AG09319 (cell line): ENCODE data around the gene DDOST.

ENCODE experiments used
- DNase-seq: peaks from one replicate; pipeline ENCODE4 v3.0.0-alpha.2; 2010; ENCODE audit warnings: low read depth; ENCODE audit errors: extremely low read depth
- TF ChIP-seq, protein P1 (sequence below): IDR thresholded peaks from 2 replicates; pipeline ENCODE4 v1.5.1; 2011; ENCODE audit warnings: low read depth, mild to moderate bottlenecking, inconsistent platforms, low read length, moderate library complexity

The DDOST gene

DNA sequence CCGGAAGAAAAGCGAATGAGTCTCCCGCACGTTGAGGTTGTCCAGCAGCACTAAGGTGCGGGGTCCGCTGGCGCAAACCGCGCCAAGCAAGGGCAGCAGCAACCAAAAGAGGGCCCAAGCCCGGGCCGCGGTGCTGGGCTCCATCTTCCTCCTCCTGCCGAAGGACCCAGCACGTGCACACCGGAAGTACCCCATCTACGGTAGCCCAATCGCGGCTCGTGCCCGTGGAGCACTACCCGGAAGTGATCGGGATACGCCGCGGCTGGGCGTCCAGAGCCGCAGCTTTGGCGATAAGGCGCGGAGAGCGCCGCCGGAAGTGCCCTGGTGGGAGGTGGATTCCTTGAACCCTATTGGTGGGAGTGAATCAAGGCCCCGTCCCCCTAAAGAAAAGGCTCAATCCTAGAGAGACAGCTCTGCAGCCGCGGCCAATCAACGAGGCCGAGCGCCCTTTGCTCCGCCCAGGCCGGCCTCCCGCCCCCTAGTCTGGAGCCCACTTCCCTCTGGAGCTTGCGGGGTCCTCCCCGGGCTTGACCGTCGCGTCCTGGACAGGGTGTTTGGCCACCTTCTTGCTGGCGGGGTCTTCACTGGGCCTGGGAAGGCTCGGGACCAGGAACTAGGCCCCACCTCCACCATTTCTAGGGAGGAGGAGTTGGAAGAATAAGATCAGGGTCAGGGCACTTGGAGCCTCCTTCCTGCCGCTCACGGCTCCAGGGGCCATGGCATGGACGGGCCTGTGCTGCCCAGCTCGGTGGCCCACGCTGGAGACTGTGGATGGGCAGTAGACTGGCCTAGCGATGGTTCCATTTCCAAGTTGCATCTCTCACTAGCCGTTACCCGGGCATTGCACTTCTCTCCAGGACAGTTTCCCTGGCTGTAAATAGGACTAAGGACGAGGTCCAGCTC is at the start of gene DDOST:
DDOST (minus strand) TSS at position 163 of the 903 bp plus-strand sequence; CDS start at position 144, 19 bp downstream.
- peak; percentile 91 for DNase-seq
- TF ChIP-seq, protein P1, sequence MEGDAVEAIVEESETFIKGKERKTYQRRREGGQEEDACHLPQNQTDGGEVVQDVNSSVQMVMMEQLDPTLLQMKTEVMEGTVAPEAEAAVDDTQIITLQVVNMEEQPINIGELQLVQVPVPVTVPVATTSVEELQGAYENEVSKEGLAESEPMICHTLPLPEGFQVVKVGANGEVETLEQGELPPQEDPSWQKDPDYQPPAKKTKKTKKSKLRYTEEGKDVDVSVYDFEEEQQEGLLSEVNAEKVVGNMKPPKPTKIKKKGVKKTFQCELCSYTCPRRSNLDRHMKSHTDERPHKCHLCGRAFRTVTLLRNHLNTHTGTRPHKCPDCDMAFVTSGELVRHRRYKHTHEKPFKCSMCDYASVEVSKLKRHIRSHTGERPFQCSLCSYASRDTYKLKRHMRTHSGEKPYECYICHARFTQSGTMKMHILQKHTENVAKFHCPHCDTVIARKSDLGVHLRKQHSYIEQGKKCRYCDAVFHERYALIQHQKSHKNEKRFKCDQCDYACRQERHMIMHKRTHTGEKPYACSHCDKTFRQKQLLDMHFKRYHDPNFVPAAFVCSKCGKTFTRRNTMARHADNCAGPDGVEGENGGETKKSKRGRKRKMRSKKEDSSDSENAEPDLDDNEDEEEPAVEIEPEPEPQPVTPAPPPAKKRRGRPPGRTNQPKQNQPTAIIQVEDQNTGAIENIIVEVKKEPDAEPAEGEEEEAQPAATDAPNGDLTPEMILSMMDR = peak; percentile 51

DNA sequence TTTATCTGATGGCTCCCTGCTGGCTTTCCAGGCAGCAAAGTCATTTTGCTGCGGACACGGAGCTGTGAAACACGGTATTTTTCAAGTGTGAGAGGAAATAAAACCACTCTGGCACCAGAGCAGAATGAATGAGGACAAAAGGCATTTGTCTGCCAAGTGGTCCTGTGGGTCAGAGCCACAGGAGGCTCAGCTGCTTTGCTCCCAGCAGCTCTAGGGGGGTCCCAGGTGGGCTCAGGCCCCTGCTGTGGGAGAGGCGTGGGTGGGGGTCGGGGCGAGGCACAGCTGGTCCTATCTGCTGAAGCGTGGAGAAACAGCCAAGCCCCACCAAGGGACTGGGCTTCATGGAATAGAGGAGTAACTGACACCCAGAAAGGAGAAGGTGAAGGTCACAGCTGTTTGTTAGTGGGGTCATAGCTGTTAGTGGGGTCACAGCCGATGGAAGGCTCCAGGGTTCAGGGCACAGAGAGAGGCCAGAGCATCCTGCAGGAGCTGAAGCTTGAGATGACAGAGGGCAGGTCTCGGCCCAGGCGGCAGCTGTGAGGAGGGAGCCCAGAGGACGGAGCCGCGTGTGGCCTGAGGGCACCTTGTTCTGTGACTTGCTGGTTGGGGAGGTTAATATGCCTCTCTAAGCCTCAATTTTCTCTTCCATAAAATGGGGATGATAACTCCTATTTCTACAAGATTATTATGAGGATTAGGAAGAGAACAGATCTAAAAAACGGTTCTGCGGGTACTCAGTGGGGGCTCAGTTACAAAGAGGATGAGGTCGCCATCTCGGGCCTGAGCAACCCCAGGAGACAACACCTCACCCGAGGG is 49.5 kb upstream of the DDOST start:
- TF ChIP-seq, protein P1 = no peak
- no peak for DNase-seq

DNA sequence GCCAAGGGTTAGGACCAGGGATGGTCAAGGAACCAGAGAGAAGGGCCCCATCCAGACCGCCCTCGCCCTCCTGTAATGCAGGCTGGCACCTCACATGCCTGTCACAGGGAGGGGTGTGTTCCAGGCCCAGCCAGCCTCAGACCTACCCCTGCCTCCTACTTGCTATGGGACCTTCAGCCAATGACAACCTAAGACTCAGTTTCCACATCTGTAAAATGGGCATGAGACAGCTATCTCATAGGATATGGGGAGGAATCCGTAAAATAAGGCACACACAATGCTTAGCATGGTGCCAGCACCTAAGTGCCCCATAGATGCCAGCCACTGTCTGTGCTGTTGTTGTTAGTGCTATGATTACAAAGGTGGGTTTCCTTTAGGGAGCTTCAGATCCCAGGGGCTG is 48.7 kb upstream of the DDOST start:
- no peak for DNase-seq
- TF ChIP-seq, protein P1 = no peak

DNA sequence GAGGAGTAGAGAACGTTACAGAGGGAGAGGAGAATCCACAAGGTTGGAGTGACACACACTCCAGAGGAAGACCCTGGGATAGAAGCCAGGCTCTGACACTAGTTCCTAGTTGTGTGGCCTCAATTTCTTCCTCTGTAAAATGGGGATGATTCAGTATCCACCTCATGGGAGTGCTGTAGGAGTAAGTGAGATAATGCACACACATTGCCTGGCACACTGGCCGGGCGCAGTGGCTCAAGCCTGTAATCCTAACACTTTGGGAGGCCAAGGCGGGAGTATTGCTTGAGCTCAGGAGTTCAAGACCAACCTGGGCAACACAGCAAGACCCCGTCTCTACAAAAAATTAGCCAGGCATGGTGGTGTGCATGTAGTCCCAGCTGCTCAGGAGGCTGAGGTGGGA is 47.7 kb upstream of the DDOST start:
- TF ChIP-seq, protein P1 = no peak
- no peak for DNase-seq

DNA sequence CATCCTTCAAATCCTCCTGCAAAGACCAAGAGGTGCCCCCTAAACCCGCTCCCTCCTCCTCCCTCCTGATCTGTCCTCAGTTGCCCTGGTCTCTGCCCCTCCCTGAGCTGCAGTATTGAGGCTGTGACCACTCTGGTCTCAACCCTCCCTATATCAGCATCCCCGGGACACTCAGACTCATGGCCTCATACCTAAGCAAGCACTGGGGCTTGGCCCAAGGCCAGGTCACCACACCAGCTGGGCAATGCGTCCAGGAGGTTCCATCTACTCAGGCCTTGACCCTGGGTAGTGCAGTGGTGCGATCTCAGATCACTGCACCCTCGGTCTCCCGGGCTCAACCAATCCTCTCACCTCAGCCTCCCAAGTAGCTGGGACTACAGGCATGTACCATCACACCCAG is 46.9 kb upstream of the DDOST start:
- TF ChIP-seq, protein P1 = no peak
- DNase-seq = no peak

DNA sequence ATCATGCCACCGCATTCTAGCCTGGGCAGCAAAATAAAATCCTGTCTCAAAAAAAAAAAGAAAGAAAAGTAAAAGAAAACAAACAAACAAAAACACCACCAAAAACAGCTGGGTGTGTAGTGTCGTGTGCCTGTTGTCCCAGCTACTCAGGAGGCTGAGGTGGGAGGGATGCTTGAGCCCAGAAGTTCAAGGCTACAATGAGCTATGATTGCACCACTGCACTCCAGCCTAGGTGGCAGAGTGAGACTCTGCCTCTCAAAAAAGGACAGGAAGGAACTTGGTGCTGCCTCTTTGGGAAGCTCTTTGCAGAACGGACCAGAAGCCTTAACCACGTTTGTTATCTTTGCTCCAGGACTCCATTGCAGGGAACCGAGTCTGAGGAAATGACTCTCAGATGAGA is 45.7 kb upstream of the DDOST start:
- TF ChIP-seq, protein P1 = no peak
- no peak for DNase-seq
